Measurements from ENCODE around the gene CFAP44. TPM values are rescaled to one million over a fixed set of nuclear protein-coding genes. Genes with fewer than 3 reads are reported as not detected.

CFAP44 gene
- total and polyA plus RNA-seq, 4 experiments from 2014 or later: 0.73 to 26.1 (median 13.5) TPM

DNA sequence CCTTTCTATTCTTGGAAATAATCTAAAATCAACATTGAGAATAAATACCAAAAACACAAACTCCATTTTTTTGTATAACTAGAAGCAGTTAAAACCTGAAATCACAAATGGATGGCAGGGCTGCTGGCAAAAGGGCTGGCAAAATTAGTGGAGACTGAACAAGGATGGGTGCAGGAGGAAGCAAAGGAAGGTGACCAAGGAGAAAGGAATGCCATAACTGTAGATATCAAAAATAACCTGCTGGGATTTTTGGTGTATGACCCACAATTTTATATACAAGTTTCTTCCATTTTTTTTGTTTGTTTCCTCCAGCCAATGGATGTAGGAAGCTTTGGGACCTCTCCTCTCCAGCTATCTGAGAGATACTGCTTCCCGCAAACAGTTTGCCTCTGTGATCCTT, 12.7 kb downstream of the CFAP44 start:
- Histone ChIP-seq H3K27ac (ENCODE audit: low read depth, low read length) (no peak overlapping the region), H3K4me1 (ENCODE audit: insufficient read depth, low read length) (no peaks in the 10 kb centered on the region), H3K9me3 (ENCODE audit: control insufficient read depth in 1 of 2, low read length in 2 of 2) (no peaks in the 10 kb centered on the region), H3K4me3 (ENCODE audit: low read length in 2 of 2) (no peak overlapping the region), H3K36me3 (ENCODE audit: insufficient read depth, low read length) (no peaks in the 10 kb centered on the region), H3K27me3 (ENCODE audit: insufficient read depth, low read length) (no peaks in the 10 kb centered on the region)
- Mint-ChIP-seq H3K9me3 (peaks cover 5 to 45% (median 25%) of the 10 kb centered on the region in 8 donors), H3K27ac (no peak overlapping the region), H3K4me3 (no peak overlapping the region), H3K36me3 (peaks cover 66 to 85% of the 10 kb centered on the region in 2 donors), H3K27me3 (no peaks in the 10 kb centered on the region), H3K4me1 (no peaks in the 10 kb centered on the region)
- CTCF ChIA-PET (ENCODE audit: partially characterized antibody): no interaction called here
- POLR2A ChIA-PET (ENCODE audit: partially characterized antibody): no interaction called here
- DNase-seq: no peak
- intact Hi-C loops (cut with micrococcal nuclease): no loop called here

GRCh38 chr3:113423699-113424098, 17.6 kb downstream of the CFAP44 start:
- ChIA-PET CTCF (ENCODE audit: partially characterized antibody) (no interaction called here), POLR2A (ENCODE audit: partially characterized antibody) (interaction anchor here (0.6 kb wide), 1 partner anchor 385 kb away, joined by 3 read pairs; no protein-coding TSS in a partner anchor)
- H3K4me3 ChIP-seq (ENCODE audit: low read length in 2 of 2): no peak overlapping the region
- peaks cover 5 to 47% (median 27%) of the 10 kb centered on the region in 8 donors for H3K9me3 Mint-ChIP-seq
- H3K4me3 Mint-ChIP-seq: no peak overlapping the region
- no peaks in the 10 kb centered on the region for H3K36me3 ChIP-seq (ENCODE audit: insufficient read depth, low read length)
- intact Hi-C loops (cut with micrococcal nuclease): no loop called here
- no peaks in the 10 kb centered on the region for H3K4me1 ChIP-seq (ENCODE audit: insufficient read depth, low read length)
- H3K27ac ChIP-seq (ENCODE audit: low read depth, low read length): no peak overlapping the region
- H3K4me1 Mint-ChIP-seq: no peaks in the 10 kb centered on the region
- peaks cover 65 to 82% of the 10 kb centered on the region in 2 donors for H3K36me3 Mint-ChIP-seq
- H3K9me3 ChIP-seq (ENCODE audit: control insufficient read depth in 1 of 2, low read length in 2 of 2): no peaks in the 10 kb centered on the region
- DNase-seq: no peak
- no peaks in the 10 kb centered on the region for H3K27me3 Mint-ChIP-seq
- no peak overlapping the region for H3K27ac Mint-ChIP-seq
- no peaks in the 10 kb centered on the region for H3K27me3 ChIP-seq (ENCODE audit: insufficient read depth, low read length)

- peaks cover 44 to 68% of the 10 kb centered on the region in 2 donors for H3K36me3 Mint-ChIP-seq
Measured at GRCh38 chr3:113421082-113421481, 20.2 kb downstream of the CFAP44 start.

DNA sequence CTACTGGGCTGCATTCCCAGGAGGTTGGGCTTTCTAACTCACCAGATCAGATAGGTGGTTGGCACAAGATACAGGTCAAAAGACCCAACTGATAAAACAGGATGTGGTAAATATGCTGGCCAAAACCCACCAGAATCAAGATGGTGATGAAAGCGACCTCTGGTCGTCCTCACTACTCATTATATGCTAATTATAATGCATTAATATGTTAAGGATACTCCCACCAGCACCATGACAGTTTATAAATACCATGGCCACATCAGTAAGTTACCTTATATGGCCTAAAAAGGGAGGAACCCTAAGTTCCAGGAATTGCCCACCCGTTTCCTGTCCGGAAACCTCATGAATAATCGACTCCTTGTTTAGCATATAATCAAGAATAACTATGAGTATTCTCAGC, 31.6 kb downstream of the CFAP44 start:
- POLR2A ChIA-PET (ENCODE audit: partially characterized antibody): no interaction called here
- H3K27me3 ChIP-seq (ENCODE audit: insufficient read depth, low read length): no peaks in the 10 kb centered on the region

More at GRCh38 chr3:113421082-113421481, 20.2 kb downstream of the CFAP44 start:
- DNase-seq: no peak
- no peaks in the 10 kb centered on the region for H3K27me3 Mint-ChIP-seq
- no peaks in the 10 kb centered on the region for H3K4me1 ChIP-seq (ENCODE audit: insufficient read depth, low read length)
- H3K4me3 Mint-ChIP-seq: no peak overlapping the region
- H3K27me3 ChIP-seq (ENCODE audit: insufficient read depth, low read length): no peaks in the 10 kb centered on the region
- CTCF ChIA-PET (ENCODE audit: partially characterized antibody): no interaction called here
- intact Hi-C loops (cut with micrococcal nuclease): no loop called here
- no peak overlapping the region for H3K4me3 ChIP-seq (ENCODE audit: low read length in 2 of 2)
- H3K27ac ChIP-seq (ENCODE audit: low read depth, low read length): no peak overlapping the region
- POLR2A ChIA-PET (ENCODE audit: partially characterized antibody): no interaction called here
- no peaks in the 10 kb centered on the region for H3K36me3 ChIP-seq (ENCODE audit: insufficient read depth, low read length)
- H3K9me3 ChIP-seq (ENCODE audit: control insufficient read depth in 1 of 2, low read length in 2 of 2): no peaks in the 10 kb centered on the region
- H3K4me1 Mint-ChIP-seq: no peaks in the 10 kb centered on the region
- no peak overlapping the region for H3K27ac Mint-ChIP-seq
- peaks cover 3 to 36% (median 16%) of the 10 kb centered on the region in 8 donors for H3K9me3 Mint-ChIP-seq

GRCh38 chr3:113405180-113405579, 36.1 kb downstream of the CFAP44 start:
- Histone ChIP-seq H3K4me1 (ENCODE audit: insufficient read depth, low read length) (no peaks in the 10 kb centered on the region), H3K27me3 (ENCODE audit: insufficient read depth, low read length) (no peaks in the 10 kb centered on the region), H3K9me3 (ENCODE audit: control insufficient read depth in 1 of 2, low read length in 2 of 2) (no peaks in the 10 kb centered on the region), H3K27ac (ENCODE audit: low read depth, low read length) (no peak overlapping the region), H3K4me3 (ENCODE audit: low read length in 2 of 2) (no peak overlapping the region), H3K36me3 (ENCODE audit: insufficient read depth, low read length) (peaks cover 9% of the 10 kb centered on the region)
- ChIA-PET CTCF (ENCODE audit: partially characterized antibody) (no interaction called here), POLR2A (ENCODE audit: partially characterized antibody) (no interaction called here)
- DNase-seq: no peak
- Mint-ChIP-seq H3K4me1 (peaks cover 0 to 1% (median 0%) of the 10 kb centered on the region in 4 donors), H3K27ac (no peak overlapping the region), H3K4me3 (no peak overlapping the region), H3K36me3 (peaks cover 37 to 40% of the 10 kb centered on the region in 2 donors), H3K9me3 (peaks cover 0 to 8% (median 1%) of the 10 kb centered on the region in 8 donors), H3K27me3 (no peaks in the 10 kb centered on the region)
- intact Hi-C loops (cut with micrococcal nuclease): no loop called here

More for the DNA sequence above, 31.6 kb downstream of the CFAP44 start:
- Histone ChIP-seq H3K27ac (ENCODE audit: low read depth, low read length) (no peak overlapping the region), H3K4me1 (ENCODE audit: insufficient read depth, low read length) (no peaks in the 10 kb centered on the region), H3K4me3 (ENCODE audit: low read length in 2 of 2) (no peak overlapping the region), H3K36me3 (ENCODE audit: insufficient read depth, low read length) (no peaks in the 10 kb centered on the region), H3K9me3 (ENCODE audit: control insufficient read depth in 1 of 2, low read length in 2 of 2) (no peaks in the 10 kb centered on the region)
- intact Hi-C loops (cut with micrococcal nuclease): no loop called here
- DNase-seq: no peak
- peaks cover 19 to 24% of the 10 kb centered on the region in 2 donors for H3K36me3 Mint-ChIP-seq
- no peaks in the 10 kb centered on the region for H3K27me3 Mint-ChIP-seq
- no peak overlapping the region for H3K27ac Mint-ChIP-seq
- CTCF ChIA-PET (ENCODE audit: partially characterized antibody): no interaction called here
- no peak overlapping the region for H3K4me3 Mint-ChIP-seq
- H3K9me3 Mint-ChIP-seq: peaks cover 2 to 50% (median 33%) of the 10 kb centered on the region in 8 donors
- H3K4me1 Mint-ChIP-seq: no peaks in the 10 kb centered on the region

GRCh38 chr3:113404637-113405036, 36.7 kb downstream of the CFAP44 start:
- Mint-ChIP-seq H3K9me3 (peaks cover 0 to 4% (median 0%) of the 10 kb centered on the region in 8 donors), H3K4me3 (no peak overlapping the region), H3K27ac (peak overlapping the region in 1 of 7 donors; percentile 49), H3K27me3 (no peaks in the 10 kb centered on the region), H3K36me3 (peaks cover 38 to 45% of the 10 kb centered on the region in 2 donors), H3K4me1 (peaks cover 0 to 1% (median 0%) of the 10 kb centered on the region in 4 donors)
- Histone ChIP-seq H3K4me3 (ENCODE audit: low read length in 2 of 2) (no peak overlapping the region), H3K27ac (ENCODE audit: low read depth, low read length) (no peak overlapping the region), H3K9me3 (ENCODE audit: control insufficient read depth in 1 of 2, low read length in 2 of 2) (no peaks in the 10 kb centered on the region), H3K36me3 (ENCODE audit: insufficient read depth, low read length) (peaks cover 9% of the 10 kb centered on the region), H3K4me1 (ENCODE audit: insufficient read depth, low read length) (no peaks in the 10 kb centered on the region), H3K27me3 (ENCODE audit: insufficient read depth, low read length) (no peaks in the 10 kb centered on the region)
- intact Hi-C loops (cut with micrococcal nuclease): no loop called here
- POLR2A ChIA-PET (ENCODE audit: partially characterized antibody): no interaction called here
- CTCF ChIA-PET (ENCODE audit: partially characterized antibody): no interaction called here
- no peak for DNase-seq

Small RNA genes lying within 50 kb of the gene (microRNA-seq; reads per million reads assigned to microRNA genes)
- gene MIR8076 (ENCODE audit: borderline microRNAs expressed, borderline number of aligned reads, borderline replicate concordance): not detected

Other genes with a start within 250 kb of the CFAP44 start
- not detected for gene BOC, start 229.9 kb downstream of the CFAP44 start, total RNA-seq
- not detected for gene BOC, start 229.9 kb downstream of the CFAP44 start, polyA plus RNA-seq
- 10 to 100 TPM; 37.5 to 41.2 TPM for gene SPICE1, start 73.7 kb upstream of the CFAP44 start, total RNA-seq
- 1 to 10 TPM; 3.0 to 6.8 TPM for gene SPICE1, start 73.7 kb upstream of the CFAP44 start, polyA plus RNA-seq
- 10 to 100 TPM; 55.0 to 56.1 TPM for gene SIDT1, start 91.1 kb upstream of the CFAP44 start, total RNA-seq
- gene SIDT1, start 91.1 kb upstream of the CFAP44 start, polyA plus RNA-seq: 10 to 100 TPM; 12.1 to 23.4 TPM